PC-3 (cell line): ENCODE results near the gene LGSN. TPM values are rescaled to one million over a fixed set of nuclear protein-coding genes. Genes with fewer than 3 reads are reported as not detected.

ENCODE experiments used
- ATAC-seq: fragments of 200-7000 bp; cut with Tn5 transposase; 2 replicates; pipeline ENCODE4 v1.9.1; 2020; ENCODE audit warnings: mild to moderate bottlenecking, moderate library complexity
- BruUV-seq: library from RNA; stranded (reverse); fragments of 400-500 nt; replicated peaks from 2 replicates; lab custom pipeline; 2021; lab: Mats Ljungman, UMichigan
- CTCF ChIA-PET: fragments of 300-600 bp; sonication (Branson Sonifier 250); formaldehyde crosslinking; loops from one replicate; lab custom pipeline; 2022; ENCODE audit warnings: antibody characterized with exemption; lab: Charles Lee
- POLR2A ChIA-PET: fragments of 300-600 bp; sonication (Branson Sonifier 250); formaldehyde crosslinking; loops from one replicate; lab custom pipeline; 2022; ENCODE audit warnings: antibody characterized with exemption; ENCODE audit not compliant: unreplicated experiment; lab: Charles Lee
- DNase-seq: peaks from one replicate; pipeline ENCODE4 v3.0.0-alpha.2; 2015
- H2AFZ ChIP-seq: fragments of 300-600 bp; sonication (generic); 2 replicates; pipeline ENCODE4 v1.6.0; 2016; ENCODE audit warnings: antibody characterized with exemption, low read length
- H3F3A ChIP-seq: fragments of 300-600 bp; sonication (generic); one replicate; pipeline ENCODE4 v1.6.0; 2017; ENCODE audit warnings: antibody characterized with exemption, low read length, control low read depth, mild to moderate bottlenecking; ENCODE audit not compliant: unreplicated experiment
- H3K27ac ChIP-seq: fragments of 300-600 bp; sonication (generic); 2 replicates; pipeline ENCODE4 v1.5.1; 2016; ENCODE audit warnings: mild to moderate bottlenecking, low read length
- H3K27me3 ChIP-seq: fragments of 300-600 bp; sonication (generic); 2 replicates; pipeline ENCODE4 v1.6.1; 2016; ENCODE audit warnings: low read length, mixed read lengths
- H3K36me3 ChIP-seq: fragments of 300-600 bp; sonication (generic); 2 replicates; pipeline ENCODE4 v1.6.1; 2016; ENCODE audit warnings: low read depth, mixed run types, low read length, mixed read lengths
- H3K4me1 ChIP-seq: fragments of 300-600 bp; sonication (generic); 2 replicates; pipeline ENCODE4 v1.5.1; 2016; ENCODE audit warnings: low read length; ENCODE audit not compliant: insufficient read depth
- H3K4me2 ChIP-seq: fragments of 300-600 bp; sonication (generic); 2 replicates; pipeline ENCODE4 v1.6.0; 2016; ENCODE audit warnings: low read length
- H3K4me3 ChIP-seq: fragments of 300-600 bp; sonication (generic); 2 replicates; pipeline ENCODE4 v1.5.1; 2016; ENCODE audit warnings: mild to moderate bottlenecking, low read length, mixed read lengths
- H3K79me2 ChIP-seq: fragments of 300-600 bp; sonication (generic); 2 replicates; pipeline ENCODE4 v1.6.1; 2017; ENCODE audit warnings: low read length, mixed read lengths
- H3K9ac ChIP-seq: fragments of 300-600 bp; sonication (generic); 2 replicates; pipeline ENCODE4 v1.6.0; 2016; ENCODE audit warnings: mild to moderate bottlenecking, low read length
- H3K9me2 ChIP-seq: fragments of 300-600 bp; sonication (generic); replicated peaks from 2 replicates; pipeline ENCODE4 v1.6.1; 2016; ENCODE audit warnings: mixed run types, low read length, mixed read lengths
- H3K9me3 ChIP-seq: fragments of 300-600 bp; sonication (generic); 2 replicates; pipeline ENCODE4 v1.6.1; 2016; ENCODE audit warnings: low read length, mixed read lengths
- H4K20me1 ChIP-seq: fragments of 300-600 bp; sonication (generic); 2 replicates; pipeline ENCODE4 v1.6.1; 2016; ENCODE audit warnings: low read length, mixed read lengths
- CTCF ChIP-seq: fragments of 300-600 bp; sonication (generic); conservative IDR thresholded peaks from 2 replicates; pipeline ENCODE4 v1.5.1; 2017; ENCODE audit warnings: antibody characterized with exemption, low read depth, mild to moderate bottlenecking, low read length
- EZH2 ChIP-seq: fragments of 300-600 bp; sonication (generic); IDR thresholded peaks from one replicate; pipeline ENCODE4 v1.6.1; 2017; ENCODE audit warnings: antibody characterized with exemption, mild to moderate bottlenecking, low read length; ENCODE audit not compliant: unreplicated experiment
- EZH2phosphoT487 ChIP-seq: fragments of 300-600 bp; sonication (generic); IDR thresholded peaks from 2 replicates; pipeline ENCODE4 v1.6.1; 2018; ENCODE audit warnings: mild to moderate bottlenecking, antibody characterized with exemption, low read length, borderline replicate concordance
- intact Hi-C: fragments of 100-400 bp; cut with micrococcal nuclease; formaldehyde crosslinking; loops from 2 replicates; pipeline ENCODE4 v1.9.0; 2023
- total RNA-seq: library from RNA; depleted of rRNA; stranded (reverse); fragments of >200 nt; gene quantifications from 2 replicates; pipeline ENCODE4 v1.2.3, GENCODE V29; 2014

Gene LGSN
- total RNA-seq, 1 experiment from 2014 or later = not detected

GRCh38 chr6:63321821-63322220 lies 2.0 kb upstream of the LGSN start:
- ChIA-PET CTCF (no interaction called here), POLR2A (no interaction called here)
- Histone ChIP-seq H3K4me3 (no peak overlapping the region), H3K27me3 (no peaks in the 10 kb centered on the region), H3K4me2 (no peak overlapping the region), H3K79me2 (no peaks in the 10 kb centered on the region), H3K9me3 (no peaks in the 10 kb centered on the region), H3K4me1 (peaks cover 7% of the 10 kb centered on the region; the same call in 1 of the 2 replicates), H3K9ac (no peak overlapping the region), H3K36me3 (no peaks in the 10 kb centered on the region), H3K27ac (no peak overlapping the region), H3F3A (no peaks in the 10 kb centered on the region), H3K9me2 (no peaks in the 10 kb centered on the region), H4K20me1 (no peaks in the 10 kb centered on the region), H2AFZ (no peak overlapping the region)
- DNase-seq (no peak), ATAC-seq (no peak)
- no TSS peak for BruUV-seq
- intact Hi-C loops = no loop called here
- TF ChIP-seq EZH2 (no peak), EZH2phosphoT487 (no peak), CTCF (no peak)

GRCh38 chr6:63317641-63318040 lies 2.1 kb downstream of the LGSN start:
- Histone ChIP-seq H3K9me2 (no peaks in the 10 kb centered on the region), H3K27ac (no peak overlapping the region), H3K79me2 (no peaks in the 10 kb centered on the region), H4K20me1 (no peaks in the 10 kb centered on the region), H3K36me3 (no peaks in the 10 kb centered on the region), H3K9ac (no peak overlapping the region), H3K27me3 (no peaks in the 10 kb centered on the region), H3K4me3 (no peak overlapping the region), H3F3A (no peaks in the 10 kb centered on the region), H2AFZ (no peak overlapping the region), H3K4me2 (no peak overlapping the region), H3K9me3 (no peaks in the 10 kb centered on the region), H3K4me1 (peaks cover 7% of the 10 kb centered on the region; the same call in 1 of the 2 replicates)
- BruUV-seq = no TSS peak
- intact Hi-C loops = no loop called here
- TF ChIP-seq EZH2 = no peak
- no peak for TF ChIP-seq EZH2phosphoT487
- no peak for TF ChIP-seq CTCF
- CTCF ChIA-PET = no interaction called here
- ATAC-seq = no peak
- no peak for DNase-seq
- POLR2A ChIA-PET = no interaction called here

- Histone ChIP-seq H3K4me1 (peaks cover 7% of the 10 kb centered on the region; the same call in 1 of the 2 replicates), H2AFZ (no peak overlapping the region), H3K79me2 (no peaks in the 10 kb centered on the region), H4K20me1 (no peaks in the 10 kb centered on the region), H3F3A (no peaks in the 10 kb centered on the region), H3K9me3 (no peaks in the 10 kb centered on the region), H3K4me3 (no peak overlapping the region), H3K9ac (no peak overlapping the region), H3K9me2 (no peaks in the 10 kb centered on the region), H3K27ac (no peak overlapping the region), H3K36me3 (no peaks in the 10 kb centered on the region), H3K27me3 (no peaks in the 10 kb centered on the region), H3K4me2 (no peak overlapping the region)
- TF ChIP-seq EZH2phosphoT487 (no peak), EZH2 (no peak), CTCF (no peak)
- CTCF ChIA-PET = no interaction called here
- DNase-seq (no peak), ATAC-seq (no peak)
- POLR2A ChIA-PET = no interaction called here
- intact Hi-C loops = no loop called here
- no TSS peak for BruUV-seq
These were observed 3.7 kb downstream of the LGSN start for GRCh38 chr6:63316113-63316512.
